ENCODE results near the gene AAMP. TPM values are rescaled to one million over a fixed set of nuclear protein-coding genes. Genes with fewer than 3 reads are reported as not detected.

The AAMP gene
- total RNA-seq, result 153 and 157 TPM in 2 replicates

DNA sequence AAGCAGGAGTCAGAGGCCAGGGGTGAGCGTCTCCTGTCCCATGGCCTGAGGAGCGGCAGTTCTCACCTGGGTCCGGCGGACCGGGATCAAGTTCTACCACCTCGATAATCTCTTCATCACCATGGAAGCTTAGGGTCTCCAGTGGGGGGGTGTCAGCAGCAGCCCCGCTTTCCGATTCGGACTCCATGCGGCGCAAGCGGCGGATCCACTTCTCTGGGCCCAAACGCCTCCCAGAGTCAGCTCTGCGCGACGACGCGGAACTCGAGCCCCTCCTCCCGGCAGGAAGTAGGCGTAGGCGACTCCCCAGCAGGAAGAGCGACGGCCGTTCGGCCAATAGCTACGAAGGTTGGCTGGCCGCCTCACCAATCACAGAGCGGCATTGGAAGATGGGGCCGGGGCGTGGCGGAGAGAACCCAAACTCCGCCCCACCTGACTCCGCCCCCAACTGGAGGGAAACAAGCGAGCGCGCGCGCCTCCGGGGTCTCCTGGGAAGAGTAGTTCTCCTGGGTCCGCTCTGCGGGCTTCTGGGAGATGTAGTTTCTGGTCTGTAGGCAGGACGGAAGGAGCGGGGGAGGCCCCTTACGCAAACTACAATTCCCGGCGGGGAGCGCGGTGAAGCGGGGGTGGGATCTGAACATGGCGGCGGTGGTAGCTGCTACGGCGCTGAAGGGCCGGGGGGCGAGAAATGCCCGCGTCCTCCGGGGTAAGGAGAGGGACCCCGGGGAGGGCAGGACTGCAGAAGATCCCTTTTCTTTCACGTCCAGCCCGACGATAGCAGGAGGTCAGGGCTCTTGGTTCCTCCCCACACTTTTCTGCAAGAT is at the start of gene AAMP, which contains the start of gene PNKD:
Gene AAMP (minus strand): TSS at position 238 of the 821 bp plus-strand sequence. CDS start 51 bp downstream, at position 187.
Gene PNKD (plus strand): TSS at position 620 of the 821 bp plus-strand sequence. CDS start 17 bp downstream, at position 637.

GRCh38 chr2:218292048-218293014 is 22.4 kb upstream of the AAMP start, which contains the start of gene TMBIM1:
Gene TMBIM1, minus strand, starts transcription at chr2:218292503. Its CDS starts 10,362 bp downstream, at chr2:218282141.

GRCh38 chr2:218260742-218261422 is 9.1 kb downstream of the AAMP start, which contains the start of gene GPBAR1:
Gene GPBAR1, plus strand, starts transcription at chr2:218261015. Its CDS starts 1,710 bp downstream, at chr2:218262725.

DNA sequence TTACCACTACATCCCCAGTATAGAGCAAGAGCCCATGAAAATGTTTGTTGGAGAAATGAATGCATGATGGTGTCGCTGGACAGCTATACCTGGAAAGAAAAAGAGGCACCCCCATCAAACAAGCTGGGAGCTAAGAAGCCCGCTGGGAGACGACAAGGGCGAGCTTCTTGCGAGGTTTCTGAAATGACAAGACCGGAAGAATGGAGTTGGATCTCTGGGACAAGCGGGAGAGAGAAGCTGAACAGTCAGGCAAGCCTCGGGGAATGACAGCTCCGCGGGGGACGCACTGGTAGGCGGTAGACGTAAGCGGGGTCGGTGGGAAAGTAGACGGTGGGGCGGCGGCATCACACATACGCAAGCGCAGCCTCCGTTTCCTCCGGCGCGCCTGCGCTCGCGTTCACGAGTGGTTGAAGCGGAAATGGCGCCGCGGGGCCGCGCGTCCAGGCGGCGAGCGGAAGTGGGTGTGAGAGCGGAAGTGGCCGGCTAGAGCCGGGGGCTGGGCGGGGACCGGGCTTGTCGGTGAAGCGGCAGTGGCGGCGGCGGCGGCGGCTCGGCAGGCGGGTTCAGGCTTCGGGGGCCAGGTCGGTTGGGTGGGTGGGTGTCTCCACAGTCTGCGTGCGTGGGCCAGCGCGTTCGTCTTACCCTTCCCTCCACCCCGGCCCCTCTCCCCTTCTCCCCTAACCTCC is 53.1 kb downstream of the AAMP start, which contains the start of gene ARPC2:
Gene ARPC2 (plus strand): TSS at position 516 of the 686 bp plus-strand sequence. CDS start 282 bp downstream, outside the sequence.

Other genes with a start within 250 kb of the AAMP start
- not detected in 2 replicates for gene RUFY4, start 200.9 kb downstream of the AAMP start, total RNA-seq
- not detected in 2 replicates for gene CXCR2, start 144.1 kb downstream of the AAMP start, total RNA-seq
- not detected in 2 replicates for gene CXCR1, start 103.2 kb downstream of the AAMP start, total RNA-seq
- gene ARPC2, start 52.9 kb downstream of the AAMP start, total RNA-seq, result 224 and 365 TPM in 2 replicates
- gene GPBAR1, start 9.1 kb downstream of the AAMP start, total RNA-seq, result not detected in 2 replicates
- 26.1 and 29.1 TPM in 2 replicates for gene PNKD, start 382 bp upstream of the AAMP start, total RNA-seq
- 111 and 299 TPM in 2 replicates for gene TMBIM1, start 22.4 kb upstream of the AAMP start, total RNA-seq
- gene CATIP, start 86.7 kb upstream of the AAMP start, total RNA-seq, result 0.17 TPM in 1 of 2 replicates, not detected in the other
- under 0.01 and 0.33 TPM in 2 replicates for gene SLC11A1, start 112.1 kb upstream of the AAMP start, total RNA-seq
- gene CTDSP1, start 129.7 kb upstream of the AAMP start, total RNA-seq, result 53.4 and 88.0 TPM in 2 replicates
- gene VIL1, start 149.0 kb upstream of the AAMP start, total RNA-seq, result not detected in 2 replicates

Measured in smooth muscle cell of trachea (primary cell).